Fibroblast of the aortic adventitia (primary cell): ENCODE measurements around the gene HSD17B2. TPM values are rescaled to one million over a fixed set of nuclear protein-coding genes. Genes with fewer than 3 reads are reported as not detected.

Experiments
- DNase-seq: peaks from one replicate; pipeline ENCODE4 v3.0.0-alpha.2; 2010; ENCODE audit warnings: low read depth
- H3K4me3 ChIP-seq: 2 replicates; pipeline ENCODE4 v1.5.1; 2011; ENCODE audit warnings: low read depth, mild to moderate bottlenecking, control low read depth, low read length, moderate library complexity
- total RNA-seq: library from RNA; depleted of rRNA; stranded (reverse); fragments of >200 nt; gene quantifications from 2 replicates; pipeline ENCODE4 v1.2.3, GENCODE V29; 2012; ENCODE audit warnings: low replicate concordance
- TF ChIP-seq, protein P1 (sequence below): IDR thresholded peaks from 2 replicates; pipeline ENCODE4 v1.5.1; 2011; ENCODE audit warnings: mild to moderate bottlenecking, low read length, control low read depth, inconsistent platforms; ENCODE audit not compliant: insufficient read depth

The HSD17B2 gene
- total RNA-seq, 1 donor = 0.09 TPM

DNA sequence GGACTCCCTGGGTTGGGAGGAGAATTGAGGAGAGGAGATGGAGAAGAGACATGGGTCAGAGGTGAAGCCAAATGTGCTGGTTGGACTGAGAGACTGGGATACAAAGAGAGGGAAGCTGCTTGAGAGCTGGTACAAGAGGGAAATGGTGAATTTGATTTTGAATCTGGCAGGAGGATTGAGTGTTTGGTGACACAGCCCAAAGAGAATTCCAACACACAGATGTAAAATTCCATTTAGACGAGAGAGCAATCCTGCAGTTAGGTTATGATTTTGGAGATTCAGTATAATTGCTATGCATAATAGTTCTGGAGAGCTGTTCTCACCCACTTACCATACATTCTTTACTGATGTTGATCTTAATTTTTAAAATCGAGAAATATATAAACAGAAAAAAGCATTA is 57.7 kb downstream of the HSD17B2 start:
- TF ChIP-seq, protein P1, sequence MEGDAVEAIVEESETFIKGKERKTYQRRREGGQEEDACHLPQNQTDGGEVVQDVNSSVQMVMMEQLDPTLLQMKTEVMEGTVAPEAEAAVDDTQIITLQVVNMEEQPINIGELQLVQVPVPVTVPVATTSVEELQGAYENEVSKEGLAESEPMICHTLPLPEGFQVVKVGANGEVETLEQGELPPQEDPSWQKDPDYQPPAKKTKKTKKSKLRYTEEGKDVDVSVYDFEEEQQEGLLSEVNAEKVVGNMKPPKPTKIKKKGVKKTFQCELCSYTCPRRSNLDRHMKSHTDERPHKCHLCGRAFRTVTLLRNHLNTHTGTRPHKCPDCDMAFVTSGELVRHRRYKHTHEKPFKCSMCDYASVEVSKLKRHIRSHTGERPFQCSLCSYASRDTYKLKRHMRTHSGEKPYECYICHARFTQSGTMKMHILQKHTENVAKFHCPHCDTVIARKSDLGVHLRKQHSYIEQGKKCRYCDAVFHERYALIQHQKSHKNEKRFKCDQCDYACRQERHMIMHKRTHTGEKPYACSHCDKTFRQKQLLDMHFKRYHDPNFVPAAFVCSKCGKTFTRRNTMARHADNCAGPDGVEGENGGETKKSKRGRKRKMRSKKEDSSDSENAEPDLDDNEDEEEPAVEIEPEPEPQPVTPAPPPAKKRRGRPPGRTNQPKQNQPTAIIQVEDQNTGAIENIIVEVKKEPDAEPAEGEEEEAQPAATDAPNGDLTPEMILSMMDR = no peak
- DNase-seq = peak; percentile 14
- no peak overlapping the region for H3K4me3 ChIP-seq

DNA sequence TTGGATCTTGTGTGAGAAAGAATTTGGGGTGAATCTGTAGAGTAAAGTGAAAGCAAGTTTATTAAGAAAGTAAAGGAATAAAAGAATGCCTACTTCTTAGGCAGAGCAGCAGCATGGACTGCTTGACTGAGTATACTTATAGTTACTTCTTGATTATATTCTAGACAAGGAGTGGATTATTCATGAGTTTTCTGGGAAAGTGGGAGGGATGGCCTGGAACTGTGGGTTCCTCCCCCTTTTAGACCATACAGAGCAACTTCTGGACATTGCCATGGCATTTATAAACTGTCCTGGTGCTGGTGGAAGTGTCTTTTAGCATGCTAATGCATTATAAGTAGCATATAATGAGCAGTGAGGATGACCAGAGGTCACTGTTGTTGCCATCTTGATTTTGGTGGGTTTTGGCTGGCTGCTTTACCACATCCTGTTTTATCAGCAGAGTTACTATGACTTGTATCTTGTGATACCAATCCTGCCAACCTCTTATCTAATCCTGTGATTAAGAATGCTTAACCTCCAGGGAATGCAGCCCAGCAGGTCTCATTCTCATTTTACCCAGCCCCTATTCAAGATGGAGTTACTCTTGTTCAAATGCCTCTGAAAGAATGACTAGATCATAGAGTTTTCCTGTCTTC is 58.7 kb downstream of the HSD17B2 start:
- TF ChIP-seq, protein P1 = no peak
- DNase-seq = peak; percentile 12
- no peak overlapping the region for H3K4me3 ChIP-seq

DNA sequence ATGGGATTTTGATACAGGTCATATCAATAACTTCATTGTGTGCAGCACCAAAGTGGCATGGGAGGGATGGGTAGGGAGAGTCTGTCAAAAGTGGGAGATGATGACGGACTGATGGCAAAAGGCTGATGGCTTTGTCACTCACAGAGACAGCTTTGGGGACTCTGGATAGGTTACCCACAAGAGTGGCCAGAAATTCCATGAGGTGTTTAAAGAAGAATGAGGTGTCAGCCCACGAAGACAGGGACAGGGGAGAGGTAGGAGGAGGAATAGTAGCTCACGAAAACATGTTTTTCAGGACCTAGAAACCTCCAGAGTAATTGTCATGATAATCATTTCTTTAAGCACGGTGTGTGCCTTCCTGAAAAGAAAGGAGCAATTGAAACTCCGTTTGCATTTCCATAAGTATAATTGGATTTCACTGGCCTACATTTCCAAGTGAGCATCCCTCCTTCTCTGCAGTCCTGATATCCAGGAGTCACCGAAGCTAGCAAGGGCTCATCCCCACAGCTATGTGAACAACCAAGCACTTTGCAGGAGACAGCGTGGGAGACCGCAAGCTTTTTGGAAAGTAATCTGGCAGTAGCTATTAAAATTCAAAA is 60.0 kb downstream of the HSD17B2 start:
- no peak for DNase-seq
- no peak overlapping the region for H3K4me3 ChIP-seq
- TF ChIP-seq, protein P1 = no peak

DNA sequence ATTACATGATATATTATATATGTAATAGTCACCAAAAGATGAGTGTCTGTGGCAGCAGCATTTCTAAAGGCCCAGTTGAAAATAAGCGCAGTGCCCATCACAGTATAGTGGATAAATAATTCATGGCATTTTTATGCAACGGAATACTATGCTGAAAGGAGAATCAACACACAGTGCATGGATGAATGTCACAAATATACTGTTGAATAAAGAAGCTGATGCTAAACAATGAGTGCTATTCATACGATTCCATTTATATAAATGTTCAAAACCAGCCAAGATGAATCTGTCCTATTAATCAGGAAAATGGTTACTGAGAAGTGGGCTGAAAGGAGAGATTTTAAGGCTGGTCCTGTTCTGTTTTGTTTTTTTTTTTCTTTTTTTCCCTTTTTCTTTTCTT is 61.6 kb downstream of the HSD17B2 start:
- TF ChIP-seq, protein P1 = no peak
- no peak for DNase-seq
- no peak overlapping the region for H3K4me3 ChIP-seq

DNA sequence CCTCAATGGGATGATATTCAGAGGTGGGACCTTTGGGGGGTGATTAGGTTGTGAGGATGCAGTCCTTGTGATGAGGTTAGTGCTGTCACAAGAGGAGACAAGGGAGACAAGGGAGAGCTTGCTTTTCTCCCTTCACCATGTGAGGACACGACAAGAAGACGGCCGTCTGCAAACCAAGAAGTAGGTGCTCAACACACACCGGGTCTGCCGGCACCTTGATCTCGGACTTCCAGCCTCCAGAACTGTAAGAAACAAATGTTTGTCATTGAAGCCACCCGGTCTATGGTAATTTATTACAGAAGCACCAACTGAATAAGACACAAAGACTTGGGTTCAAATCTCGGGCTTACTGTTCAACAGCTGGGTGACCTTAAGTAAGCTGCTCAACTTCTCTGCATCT is 70.1 kb downstream of the HSD17B2 start:
- DNase-seq = no peak
- no peak overlapping the region for H3K4me3 ChIP-seq
- TF ChIP-seq, protein P1 = no peak

DNA sequence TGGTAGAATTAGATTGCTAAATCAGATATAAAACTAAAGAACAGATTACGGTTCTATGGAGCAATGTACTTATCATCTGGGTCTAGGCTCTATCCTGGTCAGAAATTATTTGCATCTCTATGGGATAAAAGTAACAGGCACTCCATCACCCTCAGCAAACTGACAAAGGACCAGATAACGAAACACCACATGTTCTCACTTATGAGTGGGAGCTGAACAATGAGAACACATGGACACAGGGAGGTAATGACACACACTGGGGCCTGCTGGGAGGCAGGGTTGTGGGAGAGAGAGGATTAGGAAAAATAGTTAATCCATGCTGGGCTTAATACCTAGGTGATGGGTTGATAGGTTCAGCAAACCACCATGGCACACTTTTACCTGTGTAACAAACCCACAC is 73.0 kb downstream of the HSD17B2 start:
- no peak for DNase-seq
- TF ChIP-seq, protein P1 = no peak
- no peak overlapping the region for H3K4me3 ChIP-seq
